HL-60 (cell line): Measurements from ENCODE around the gene DCN.

Source experiments
- DNase-seq, 2 experiments: peaks; one replicate each; pipeline ENCODE4 v3.0.0-alpha.2; 2010 to 2020; ENCODE audit warnings: low read depth in 1 of 2, low spot score in 1 of 2
- H3K27ac ChIP-seq: fragments of 250-450 bp; sonication (Bioruptor Pico); replicated peaks from 2 replicates; pipeline ENCODE4 v1.5.1; 2020; ENCODE audit warnings: mild to moderate bottlenecking, moderate library complexity
- H3K27me3 ChIP-seq: fragments of 250-450 bp; sonication (Bioruptor Pico); 2 replicates; pipeline ENCODE4 v1.5.1; 2021; ENCODE audit warnings: mild to moderate bottlenecking, moderate library complexity; ENCODE audit not compliant: insufficient read depth, poor library complexity, severe bottlenecking
- H3K4me3 ChIP-seq: replicated peaks from 2 replicates; pipeline ENCODE4 v1.5.1; 2011; ENCODE audit warnings: mild to moderate bottlenecking, control low read depth, low read length; ENCODE audit not compliant: insufficient read depth
- CTCF ChIP-seq: IDR thresholded peaks from one replicate; pipeline ENCODE4 v1.5.1; 2011; ENCODE audit warnings: low read length, control low read depth, inconsistent platforms; ENCODE audit not compliant: insufficient read depth
- GABPA ChIP-seq: IDR thresholded peaks from 2 replicates; pipeline ENCODE4 v1.6.1; 2012; ENCODE audit warnings: low read depth
- POLR2AphosphoS5 ChIP-seq: IDR thresholded peaks from 2 replicates; pipeline ENCODE4 v1.6.1; 2012; ENCODE audit warnings: low read depth
- REST ChIP-seq: IDR thresholded peaks from 2 replicates; pipeline ENCODE4 v1.6.1; 2012; ENCODE audit warnings: low read depth; ENCODE audit not compliant: insufficient replicate concordance
- SPI1 ChIP-seq: IDR thresholded peaks from 2 replicates; pipeline ENCODE4 v1.6.1; 2012; ENCODE audit warnings: low read depth, mild to moderate bottlenecking, borderline replicate concordance

The DCN gene

GRCh38 chr12:91111366-91112325 is 71.0 kb downstream of the DCN start, which contains the start of gene LUM:
TSS of gene LUM (minus strand) at chr12:91111494. CDS start at chr12:91108979, 2,515 bp downstream.
- Histone ChIP-seq H3K4me3 (no peak within 1 kb of the TSS), H3K27ac (no peak within 1 kb of the TSS), H3K27me3 (no peaks in the 10 kb centered on the region)
- no peak for DNase-seq
- TF ChIP-seq SPI1 (no peak), REST (no peak)

- no peak for DNase-seq
- no peaks in the 10 kb centered on the region for H3K27me3 ChIP-seq
- no peak overlapping the region for H3K4me3 ChIP-seq
- TF ChIP-seq SPI1 (no peak), CTCF (no peak), GABPA (no peak), REST (no peak), POLR2AphosphoS5 (no peak)
- no peak overlapping the region for H3K27ac ChIP-seq
Measured at GRCh38 chr12:91110311-91110924, 72.2 kb downstream of the DCN start.

- DNase-seq = no peak
- Histone ChIP-seq H3K27ac (no peak overlapping the region), H3K4me3 (no peak overlapping the region), H3K27me3 (no peaks in the 10 kb centered on the region)
- no peak for TF ChIP-seq GABPA
- TF ChIP-seq CTCF = no peak
- TF ChIP-seq REST = no peak
- no peak for TF ChIP-seq SPI1
- no peak for TF ChIP-seq POLR2AphosphoS5
Measured at GRCh38 chr12:91109581-91110310, 72.9 kb downstream of the DCN start.
